ENCODE data around the gene LMNTD2. TPM values are rescaled to one million over a fixed set of nuclear protein-coding genes. Genes with fewer than 3 reads are reported as not detected.
"Not testable (repeated sequence)": the region's sequence is repeated elsewhere in the genome, so short reads cannot be mapped to it uniquely, and the experiment has no call there.

The LMNTD2 gene
- total RNA-seq, 1 donor from 2014 or later = 1.3 TPM

DNA sequence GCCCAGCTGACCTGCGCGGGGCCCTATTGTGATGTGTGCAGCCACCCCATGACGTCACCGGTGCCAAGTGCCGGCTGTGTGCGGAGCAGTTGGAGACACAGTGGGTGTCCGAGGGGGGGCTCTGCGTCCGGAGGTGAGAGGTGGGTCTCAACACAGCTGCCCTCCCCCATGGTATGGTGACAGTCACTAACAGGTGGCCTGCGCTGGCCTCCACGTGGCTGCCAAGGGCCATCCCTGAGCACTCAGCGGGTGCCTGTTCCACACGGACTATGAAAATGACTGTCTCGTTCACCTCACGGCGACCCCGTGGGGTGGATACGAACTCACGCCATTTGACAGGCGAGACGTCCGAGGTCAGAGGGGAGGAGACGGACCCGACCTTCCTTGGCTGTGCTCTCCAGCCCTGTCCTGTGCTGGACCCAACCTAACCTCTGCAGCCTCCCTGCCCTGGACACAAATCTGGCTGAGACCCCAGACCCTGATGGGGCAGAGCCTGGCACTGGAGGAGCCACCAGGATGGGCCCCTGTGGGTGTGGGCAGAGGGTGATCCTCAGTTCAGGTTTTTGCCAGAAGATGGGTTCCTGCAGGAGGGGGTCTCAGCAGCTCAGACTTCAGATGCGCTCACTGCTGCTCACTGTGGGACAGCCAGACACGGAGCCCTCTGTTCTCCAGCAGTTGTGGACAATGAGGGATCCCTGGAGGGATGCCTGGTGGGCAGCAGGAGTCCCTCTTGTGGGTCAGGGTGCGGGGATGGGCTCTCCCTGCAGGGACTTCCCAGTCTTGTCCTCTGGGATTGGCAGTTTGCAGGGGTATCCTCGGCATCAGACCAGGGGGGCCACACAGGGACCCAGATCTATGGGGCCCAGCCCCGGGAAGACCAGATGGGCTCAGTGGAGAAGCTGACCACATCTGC, 31.5 kb downstream of the LMNTD2 start:
- intact Hi-C loops (cut with DNase I) = no loop called here
- peak; percentile 53 for DNase-seq (ENCODE audit: low spot score)
- no peak for ATAC-seq

DNA sequence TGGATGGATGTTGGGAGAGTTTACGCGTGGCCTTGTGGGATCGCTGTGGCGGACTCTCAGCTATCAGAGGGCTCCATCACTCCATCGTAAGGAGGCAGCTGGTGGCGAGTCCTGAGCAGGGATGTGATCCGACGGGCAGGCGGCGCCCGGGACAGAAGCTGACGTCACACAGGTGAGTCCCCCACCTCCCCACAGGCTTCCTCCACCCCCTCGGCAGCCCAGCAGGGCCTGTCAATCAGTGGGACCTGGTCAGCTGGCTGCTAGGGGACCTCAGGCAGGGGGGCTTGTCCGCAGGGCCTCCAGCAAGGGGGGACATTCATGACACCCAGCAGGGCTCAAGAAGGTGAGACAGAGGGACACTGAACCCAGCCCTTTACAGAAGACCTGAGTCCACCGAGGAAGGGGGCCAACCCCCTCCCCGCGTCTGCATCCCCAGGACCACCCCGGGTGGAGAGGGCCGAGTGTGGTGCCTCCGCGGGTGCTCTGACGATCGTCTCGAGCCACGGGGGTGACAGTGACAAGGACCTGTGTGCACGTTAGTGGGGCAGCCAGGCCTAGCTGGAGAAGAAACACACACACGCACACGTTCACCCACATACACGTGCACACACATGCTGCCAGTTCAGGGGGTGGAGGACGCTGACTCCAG, 32.2 kb downstream of the LMNTD2 start:
- intact Hi-C loops (cut with DNase I) = no loop called here
- ATAC-seq = no peak
- peak; percentile 51 for DNase-seq (ENCODE audit: low spot score)

DNA sequence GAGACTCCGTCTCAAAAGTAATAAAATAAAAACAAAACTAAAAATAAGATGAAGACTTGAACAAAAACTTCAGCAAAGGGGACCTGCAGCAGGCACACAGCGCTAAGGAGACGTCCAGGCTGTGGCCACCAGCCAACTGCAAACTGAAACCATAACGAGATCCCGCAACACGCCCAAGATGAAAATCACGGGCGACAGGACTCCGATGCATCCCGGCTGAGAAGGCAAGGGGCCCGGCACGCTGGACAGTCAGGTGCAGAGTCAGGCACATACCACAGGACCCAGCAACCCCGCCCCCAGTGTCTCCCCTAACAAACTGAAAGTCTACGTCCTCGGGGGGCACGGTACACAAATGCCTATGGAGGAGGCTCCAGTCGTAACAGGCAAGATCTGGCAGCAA, 34.3 kb downstream of the LMNTD2 start:
- no peak for ATAC-seq
- intact Hi-C loops (cut with DNase I) = no loop called here
- no peak for DNase-seq (ENCODE audit: low spot score)

DNA sequence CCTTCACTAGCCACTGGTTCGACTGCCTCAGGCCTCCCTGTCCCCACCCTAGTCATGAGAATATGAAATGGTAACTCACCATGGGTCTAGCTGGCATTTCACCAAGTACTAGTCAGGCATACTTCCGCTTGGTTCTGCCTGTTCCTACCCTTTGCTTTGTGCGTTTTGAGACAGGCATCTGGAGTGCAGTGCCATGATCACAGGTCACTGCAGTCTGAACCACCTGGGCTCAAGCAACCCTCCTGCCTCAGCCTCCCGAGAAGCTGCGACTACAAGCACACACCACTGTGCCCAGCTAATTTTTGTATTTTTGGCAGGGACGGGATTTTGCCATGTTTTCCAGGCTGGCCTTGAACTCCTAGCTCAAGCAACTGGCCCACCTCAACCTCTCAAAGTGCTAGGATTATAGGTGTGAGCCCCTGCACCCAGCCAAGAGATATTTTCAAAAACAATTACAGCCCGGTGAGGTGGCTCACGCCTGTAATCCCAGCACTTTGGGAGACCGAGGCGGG, 39.3 kb downstream of the LMNTD2 start:
- intact Hi-C loops (cut with DNase I) = no loop called here
- ATAC-seq = no peak
- DNase-seq (ENCODE audit: low spot score) = no peak

DNA sequence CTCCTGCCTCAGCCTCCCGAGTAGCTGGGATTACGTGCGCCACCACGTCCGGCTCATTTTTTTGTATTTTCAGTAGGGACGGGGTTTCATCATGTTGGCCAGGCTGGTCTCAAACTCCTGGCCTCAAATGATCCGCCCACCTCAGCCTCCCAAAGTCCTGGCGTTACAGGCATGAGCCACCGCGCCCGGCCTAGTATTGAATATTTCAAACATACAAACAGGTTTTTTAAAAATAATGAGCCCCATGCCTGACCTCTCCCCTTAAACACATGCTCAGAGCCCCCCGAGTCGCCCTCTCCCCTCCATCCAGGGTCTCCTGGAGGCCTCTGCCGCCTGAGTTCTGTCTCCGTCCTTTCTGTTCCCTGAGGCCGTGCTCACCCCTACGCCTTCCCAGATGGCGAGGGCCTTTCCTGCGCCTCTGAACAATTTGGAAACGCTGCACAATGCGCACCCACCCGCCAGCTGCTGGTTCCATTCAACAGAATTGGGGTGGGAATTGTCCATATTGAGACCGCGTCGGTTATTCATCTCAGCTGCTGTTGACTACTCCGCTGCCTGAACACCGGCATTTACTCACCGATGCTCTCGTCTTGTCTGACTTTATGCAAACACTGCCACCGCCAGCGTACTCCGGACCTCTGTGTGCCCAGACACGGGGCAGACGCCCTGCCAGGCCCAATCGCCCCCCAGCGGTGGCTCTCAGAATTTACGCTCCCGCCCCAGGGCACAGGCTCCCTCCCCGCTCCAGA, 39.9 kb downstream of the LMNTD2 start:
- ATAC-seq = no peak
- DNase-seq (ENCODE audit: low spot score) = peak; percentile 58
- intact Hi-C loops (cut with DNase I) = no loop called here

DNA sequence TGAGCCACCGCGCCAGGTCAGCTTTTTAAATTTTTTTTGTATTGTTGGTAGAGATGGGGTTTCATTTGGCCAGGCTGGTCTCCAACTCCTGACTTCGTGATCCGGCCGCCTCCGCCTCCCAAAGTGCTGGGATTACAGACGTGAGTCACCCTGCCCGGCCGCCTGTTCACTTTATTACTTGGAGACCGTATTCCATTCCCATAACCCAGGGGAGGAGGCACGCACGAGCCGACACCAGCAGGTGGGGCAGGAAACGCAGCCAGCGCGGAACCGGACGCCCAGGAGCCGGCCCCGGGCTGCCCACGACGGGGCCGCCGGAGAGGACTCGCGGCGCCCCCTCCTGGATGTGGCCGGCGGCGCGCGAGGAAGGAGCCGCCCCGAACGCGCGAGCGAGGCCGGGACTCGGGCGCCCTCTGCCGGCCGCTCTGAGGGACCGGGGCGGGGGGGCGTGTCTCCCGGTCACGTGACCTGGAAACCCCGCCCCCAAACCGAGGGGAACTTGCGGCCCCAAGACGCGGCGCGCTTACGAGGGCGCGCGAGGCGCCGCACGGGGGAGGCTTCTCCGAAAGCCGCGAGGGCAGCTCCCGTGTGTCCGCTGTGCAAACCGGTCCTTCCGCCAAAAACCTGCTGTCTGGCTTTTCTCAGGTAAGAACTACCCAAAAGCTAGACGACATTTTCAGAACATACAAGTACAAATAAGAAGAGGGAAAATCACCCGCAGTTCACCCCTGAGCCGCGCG, 41.9 kb downstream of the LMNTD2 start:
- DNase-seq (ENCODE audit: low spot score) (peak; percentile 93), ATAC-seq (peak; percentile 92)
- intact Hi-C loops (cut with DNase I) = no loop called here

DNA sequence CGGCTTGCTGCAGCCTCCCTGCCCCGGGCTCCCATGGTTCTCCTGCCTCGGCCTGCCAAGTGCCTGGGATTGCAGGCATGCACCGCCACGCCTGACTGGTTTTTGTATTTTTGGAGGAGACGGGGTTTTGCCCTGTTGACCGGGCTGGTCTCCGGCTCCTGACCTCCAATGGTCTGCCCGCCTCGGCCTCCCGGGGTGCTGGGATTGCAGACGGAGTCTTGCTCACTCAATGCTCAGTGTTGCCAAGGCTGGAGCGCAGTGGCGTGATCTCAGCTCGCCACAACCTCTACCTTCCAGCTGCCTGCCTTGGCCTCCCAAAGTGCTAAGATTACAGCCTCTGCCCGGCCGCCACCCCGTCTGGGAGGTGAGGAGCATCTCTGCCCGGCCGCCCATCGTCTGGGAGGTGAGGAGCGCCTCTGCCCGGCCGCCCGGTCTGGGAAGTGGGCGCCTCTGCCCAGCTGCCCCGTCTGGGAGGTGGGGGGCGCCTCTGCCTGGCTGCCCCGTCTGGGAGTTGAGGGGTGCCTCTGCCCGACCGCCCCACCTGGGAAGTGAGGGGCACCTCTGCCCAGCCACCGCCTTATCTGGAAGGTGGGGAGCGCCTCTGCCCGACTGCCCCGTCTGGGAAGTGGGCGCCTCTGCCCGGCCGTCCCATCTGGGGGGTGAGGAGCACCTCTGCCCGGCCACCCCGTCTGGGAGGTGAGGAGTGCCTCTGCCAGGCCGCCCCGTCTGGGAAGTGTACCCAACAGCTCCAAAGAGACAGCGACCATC, 43.4 kb downstream of the LMNTD2 start:
- intact Hi-C loops (cut with DNase I); ATAC-seq: not testable (repeated sequence)
- DNase-seq (ENCODE audit: low spot score) = peak; percentile 62

DNA sequence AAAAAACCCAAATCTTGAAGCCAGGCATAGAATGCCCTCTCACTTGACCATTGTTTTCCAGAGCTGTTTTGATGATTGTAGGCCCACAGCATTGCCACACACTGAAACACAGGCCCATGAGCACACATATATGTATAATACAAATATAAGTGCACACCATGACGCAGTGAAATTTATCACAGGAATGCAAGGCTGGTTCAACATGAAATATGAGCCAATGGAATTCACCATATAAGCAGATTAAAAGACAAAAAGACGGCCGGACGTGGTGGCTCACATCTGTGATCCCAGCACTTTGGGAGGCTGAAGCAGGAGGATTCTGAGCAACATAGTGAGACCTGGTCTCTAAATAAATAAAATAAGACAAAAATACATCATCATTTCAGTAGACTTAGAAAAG, 44.1 kb downstream of the LMNTD2 start:
- ATAC-seq (no peak), DNase-seq (ENCODE audit: low spot score) (no peak)
- intact Hi-C loops (cut with DNase I) = no loop called here

DNA sequence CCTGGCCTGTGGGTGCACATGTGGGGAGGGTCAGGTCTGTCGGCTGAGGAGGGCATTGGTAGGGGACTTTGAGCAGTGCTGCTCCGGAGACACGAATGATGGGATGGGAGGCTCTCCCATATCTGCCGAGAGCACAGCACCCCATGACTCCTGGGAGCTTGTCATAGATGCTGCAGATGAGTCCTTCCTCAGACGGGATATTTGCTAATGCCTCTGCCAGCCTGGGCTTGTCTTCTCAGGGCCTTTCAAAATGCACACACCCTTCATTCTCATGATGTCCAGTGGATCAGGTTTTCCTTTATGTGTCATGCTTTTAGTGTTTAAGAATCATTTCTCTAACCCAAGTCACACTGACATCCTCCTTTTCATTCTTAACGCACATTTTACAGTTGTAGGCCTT, 45.4 kb downstream of the LMNTD2 start:
- DNase-seq (ENCODE audit: low spot score) (no peak), ATAC-seq (no peak)
- intact Hi-C loops (cut with DNase I) = no loop called here

DNA sequence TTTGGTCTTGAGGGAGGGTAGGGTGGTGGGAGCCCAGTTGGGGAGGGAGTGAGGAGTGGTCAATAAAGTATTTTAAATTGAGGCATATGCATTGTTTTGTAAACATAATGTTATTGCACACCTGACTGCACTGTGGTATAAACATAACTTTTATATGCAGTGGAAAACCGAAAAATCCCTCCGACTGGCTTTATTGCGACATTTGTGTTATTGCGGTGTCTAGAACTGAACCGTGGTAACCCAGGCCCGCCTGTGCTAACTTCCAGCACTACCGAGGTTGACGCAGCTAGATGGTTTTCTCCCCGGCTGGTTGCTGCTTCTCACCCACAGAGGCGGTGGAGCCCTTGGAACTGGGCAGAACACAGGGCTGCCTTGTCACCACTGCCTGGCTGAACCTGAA, 45.9 kb downstream of the LMNTD2 start:
- intact Hi-C loops (cut with DNase I) = no loop called here
- ATAC-seq (no peak), DNase-seq (ENCODE audit: low spot score) (no peak)

DNA sequence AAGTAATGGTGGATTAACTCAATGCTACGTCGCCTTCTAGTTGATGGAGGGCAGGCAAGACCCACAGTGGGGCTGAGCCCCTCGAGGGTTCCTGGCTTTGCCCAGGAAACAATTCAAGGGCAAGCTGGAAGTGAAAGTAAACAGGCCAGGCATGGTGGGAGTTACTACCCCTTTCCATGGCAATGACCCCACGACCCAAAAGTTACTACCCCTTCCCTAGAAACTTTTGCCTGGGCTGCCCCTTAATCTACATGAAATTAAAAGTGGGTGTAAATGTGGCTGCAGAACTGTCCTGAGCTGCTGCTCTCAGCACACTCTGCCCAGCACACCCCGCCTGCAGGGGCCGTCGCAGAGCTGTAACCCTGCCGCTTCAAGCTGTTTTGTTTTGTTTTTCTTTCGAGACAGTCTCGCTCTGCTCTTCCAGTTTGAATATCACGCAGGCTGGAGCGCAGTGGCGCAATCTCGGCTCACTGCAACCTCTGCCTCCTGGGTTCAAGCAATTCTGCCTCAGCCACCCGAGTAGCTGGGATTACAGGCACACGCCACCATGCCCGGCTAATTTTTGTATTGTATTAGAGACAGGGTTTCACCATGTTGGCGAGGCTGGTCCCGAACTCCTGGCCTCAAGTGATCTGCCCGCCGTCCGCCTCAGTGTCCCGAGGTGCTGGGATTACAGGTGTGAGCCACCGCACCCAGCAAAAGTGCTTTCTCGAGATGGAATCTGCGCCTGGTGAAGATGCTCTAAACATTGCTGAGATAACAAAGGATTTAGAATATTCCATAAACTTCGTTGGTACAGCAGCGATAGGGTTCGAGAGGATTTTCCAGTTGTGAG, 47.6 kb downstream of the LMNTD2 start:
- ATAC-seq (no peak), DNase-seq (ENCODE audit: low spot score) (peak; percentile 53)

DNA sequence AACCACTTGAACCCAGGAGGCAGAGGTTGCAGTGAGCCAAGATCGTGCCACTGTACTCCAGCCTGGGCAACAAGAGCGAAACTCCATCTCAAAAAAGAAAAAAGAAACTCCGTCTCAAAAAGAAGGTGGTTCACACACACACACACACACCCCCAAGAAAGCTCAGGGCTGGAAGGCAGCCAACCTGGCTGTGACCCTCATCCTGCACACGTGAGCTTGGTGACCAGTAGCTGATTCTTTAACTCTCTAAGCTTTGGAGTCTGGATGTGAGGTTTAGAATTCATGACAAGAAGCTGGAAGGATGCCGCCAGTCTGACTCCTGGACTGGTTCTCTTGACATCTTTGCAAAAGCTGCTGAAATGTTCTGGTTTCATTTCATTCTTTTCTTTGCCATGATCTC, 51.6 kb downstream of the LMNTD2 start:
- no peak for ATAC-seq
- DNase-seq (ENCODE audit: low spot score) = peak; percentile 62
- intact Hi-C loops (cut with DNase I) = no loop called here

More for the DNA sequence above, 47.6 kb downstream of the LMNTD2 start:
- intact Hi-C loops (cut with DNase I) = no loop called here

DNA sequence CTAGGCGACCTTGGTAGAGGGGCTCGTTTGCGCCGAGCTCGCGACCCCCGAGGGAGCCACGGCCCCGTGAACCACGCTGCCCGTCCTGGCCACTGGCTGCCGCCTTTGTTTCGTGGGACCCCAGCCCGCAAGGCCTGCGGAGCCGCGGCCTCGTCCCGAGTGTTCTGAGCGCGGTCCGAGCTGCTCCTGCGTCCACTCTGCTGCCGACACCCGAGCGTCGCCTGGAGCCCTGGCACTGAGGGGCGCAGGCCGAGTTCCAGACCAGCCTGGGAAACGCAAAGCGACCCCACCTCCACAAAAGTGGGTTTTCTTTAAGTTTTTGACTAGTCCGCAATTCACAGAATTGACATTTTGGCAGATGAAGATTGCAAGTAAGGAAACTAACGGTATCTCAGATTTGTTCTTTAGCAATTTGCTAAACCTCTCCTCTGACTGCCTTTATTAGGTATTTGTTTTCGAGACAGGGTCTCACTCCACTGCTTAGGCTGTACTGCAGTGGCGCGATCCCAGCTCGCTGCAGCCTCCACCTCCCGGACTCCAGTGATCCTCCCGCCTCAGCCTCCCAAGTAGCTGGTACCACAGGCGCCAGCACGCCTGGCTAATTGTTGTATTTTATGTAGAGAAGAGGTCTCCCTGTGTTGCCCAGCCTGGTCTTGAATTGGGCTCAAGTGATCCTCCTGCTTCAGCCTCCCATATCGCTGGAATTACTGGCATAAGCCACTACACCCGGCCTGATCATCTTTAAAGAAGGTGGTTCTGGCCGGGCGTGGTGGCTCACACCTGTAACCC, 52.6 kb downstream of the LMNTD2 start:
- ATAC-seq (no peak), DNase-seq (ENCODE audit: low spot score) (no peak)
- intact Hi-C loops (cut with DNase I) = no loop called here

DNA sequence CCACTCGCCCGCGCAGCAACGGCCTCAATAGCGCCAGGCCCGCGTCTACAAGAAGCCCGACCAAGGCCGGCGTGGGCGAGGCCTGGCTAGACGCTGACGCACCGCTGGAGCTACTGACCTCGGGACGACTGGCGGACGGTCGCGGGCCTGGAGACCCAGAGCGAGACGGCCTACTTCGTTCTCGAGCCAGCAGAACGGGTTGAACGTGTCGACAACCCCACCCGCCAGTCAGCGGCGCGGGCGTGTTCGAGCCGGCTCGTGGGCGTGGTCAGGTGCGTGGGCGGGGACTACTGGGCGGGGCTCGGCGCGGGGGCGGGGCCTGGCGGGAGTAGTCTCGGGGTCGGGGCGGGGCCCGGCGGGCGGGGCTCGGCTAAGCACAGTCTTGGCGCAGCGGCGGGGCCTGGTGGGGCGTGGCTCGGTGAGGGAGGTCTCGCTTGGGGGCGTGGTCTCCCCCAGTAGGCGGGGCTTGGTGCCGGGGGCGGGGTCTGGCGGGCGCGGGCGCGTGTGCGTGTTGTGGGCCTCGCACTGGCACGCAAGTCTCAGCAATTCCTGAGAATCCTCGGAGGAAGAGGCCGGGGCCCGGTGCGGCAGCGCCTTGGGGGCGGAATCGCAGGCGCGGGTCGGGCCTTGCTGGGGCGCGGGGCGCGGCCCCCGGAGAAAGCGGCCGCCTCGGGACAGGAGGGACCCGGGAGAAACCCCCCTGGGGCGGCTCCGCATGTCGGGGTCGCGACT, 53.4 kb downstream of the LMNTD2 start, which contains the start of gene RNH1:
RNH1 (minus strand) TSS at position 248 of the 732 bp plus-strand sequence. CDS start 5,080 bp downstream, outside the sequence.
- intact Hi-C loops (cut with DNase I) = no loop called here
- ATAC-seq (peak; percentile 90), DNase-seq (ENCODE audit: low spot score) (peak; percentile 100)

DNA sequence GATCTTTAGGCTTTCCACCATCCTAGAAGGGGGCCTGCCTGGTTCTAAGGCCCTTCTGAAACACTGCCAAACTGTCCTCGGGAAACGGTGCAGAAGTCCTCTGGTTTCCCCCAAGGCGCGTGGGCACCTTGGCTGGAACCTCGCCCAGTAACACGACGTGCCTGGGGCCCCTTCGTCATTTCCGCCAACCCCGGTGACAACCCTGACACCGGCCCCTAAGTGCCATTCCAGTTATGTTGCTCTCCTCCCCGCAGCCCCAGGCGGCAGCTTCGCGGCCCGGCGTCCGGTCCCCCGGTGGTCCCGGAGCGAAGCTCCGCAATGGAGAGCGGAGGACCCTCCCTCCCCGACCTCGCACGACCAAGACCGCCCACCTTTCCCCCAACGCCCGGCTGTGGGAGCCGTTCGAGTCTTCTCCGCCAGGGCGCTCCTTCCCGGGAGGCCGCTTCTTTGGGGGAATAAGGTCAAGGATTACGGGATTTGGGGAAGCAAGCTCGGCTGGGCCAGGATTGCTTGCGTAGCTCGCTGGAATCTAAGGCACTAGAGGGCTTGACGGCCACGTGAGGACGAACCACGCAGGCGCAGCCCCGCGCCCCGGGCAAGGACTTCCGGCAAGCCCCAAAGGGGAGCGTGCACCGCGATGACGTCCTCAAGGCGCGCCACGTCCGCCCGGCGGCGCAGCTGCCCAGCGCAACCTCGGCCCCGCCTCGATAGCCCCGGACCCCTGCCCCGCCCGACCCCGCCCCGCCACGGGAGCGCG, 54.1 kb downstream of the LMNTD2 start:
- ATAC-seq = peak; percentile 89
- intact Hi-C loops (cut with DNase I) = no loop called here
- peak; percentile 99 for DNase-seq (ENCODE audit: low spot score)

All from sciatic nerve (tissue), 2 donors.